Superior temporal gyrus (tissue), 1 donor: ENCODE results near the gene DYNC1I1.
"Not testable (repeated sequence)": the region's sequence is repeated elsewhere in the genome, so short reads cannot be mapped to it uniquely, and the experiment has no call there.

Source experiments
- DNase-seq: peaks from one replicate; pipeline ENCODE4 v3.0.0-alpha.2; 2016; ENCODE audit errors: extremely low spot score

DYNC1I1 gene

GRCh38 chr7:95906851-95907250 is 134.5 kb downstream of the DYNC1I1 start:
- DNase-seq: no peak

DNA sequence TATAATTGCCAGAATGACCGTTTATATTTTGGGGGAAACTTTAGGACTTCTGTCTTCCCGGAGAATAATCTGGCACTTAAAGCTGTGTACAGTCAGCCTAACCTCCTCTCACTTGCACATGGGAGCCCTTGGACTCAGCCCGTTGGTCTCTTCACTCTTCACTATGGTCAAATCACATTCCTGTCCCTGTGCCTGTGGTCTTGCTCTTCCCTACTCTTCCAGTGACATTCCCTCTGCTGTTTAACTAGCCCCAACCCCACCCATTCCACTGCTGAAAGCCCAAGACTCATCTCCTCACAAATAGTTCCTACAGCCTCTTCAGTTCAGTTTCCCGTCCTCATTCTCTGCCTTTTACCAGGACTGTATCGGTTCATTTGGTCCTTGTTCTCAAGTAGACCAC is 135.0 kb downstream of the DYNC1I1 start:
- no peak for DNase-seq

DNA sequence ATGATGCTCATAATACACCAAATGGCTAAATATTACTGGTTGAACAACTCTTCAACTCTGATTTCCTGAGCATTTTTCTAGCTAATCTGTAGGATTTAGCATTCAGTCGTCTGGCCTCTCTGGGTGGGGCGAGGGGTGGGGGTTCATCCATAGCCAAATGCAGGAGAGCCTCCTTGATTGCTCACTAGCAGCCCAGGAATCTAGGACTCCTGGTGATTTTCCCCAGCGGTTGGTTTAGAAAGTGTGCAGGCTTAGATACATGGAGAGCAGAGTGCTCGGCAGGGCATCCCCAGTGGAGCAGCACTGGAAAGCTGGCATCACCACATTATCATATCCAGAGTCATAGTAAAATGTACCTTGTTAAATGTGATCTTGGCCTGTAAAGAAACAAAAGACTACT is 136.1 kb downstream of the DYNC1I1 start:
- no peak for DNase-seq

- no peak for DNase-seq
Observed at GRCh38 chr7:95910341-95910740, 138.0 kb downstream of the DYNC1I1 start.

GRCh38 chr7:95915731-95916130 is 143.4 kb downstream of the DYNC1I1 start:
- DNase-seq: no peak

- peak; percentile 98 for DNase-seq
Observed at GRCh38 chr7:95916573-95917297, 144.4 kb downstream of the DYNC1I1 start.

DNA sequence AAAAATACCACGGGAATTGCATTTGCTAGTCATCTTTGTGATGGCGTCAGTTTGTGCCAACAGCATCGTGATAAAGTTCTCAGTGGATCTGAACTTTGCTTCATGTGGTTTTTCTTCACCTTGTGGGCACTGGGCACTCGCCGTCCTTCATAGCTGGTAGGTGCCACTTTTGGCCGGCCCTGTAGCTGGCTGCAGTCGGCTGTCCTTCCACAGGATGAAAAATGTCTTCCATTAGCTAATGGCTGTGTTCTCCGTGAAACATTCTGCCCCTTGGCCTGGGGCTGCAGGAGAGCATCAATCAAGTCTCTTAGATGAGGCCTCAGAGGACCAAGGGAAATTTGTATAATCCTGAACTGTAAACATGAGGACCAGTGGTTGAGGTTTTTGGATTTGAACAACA is 145.3 kb downstream of the DYNC1I1 start:
- no peak for DNase-seq

- no peak for DNase-seq
Observed at GRCh38 chr7:95919556-95919955, 147.2 kb downstream of the DYNC1I1 start.

DNA sequence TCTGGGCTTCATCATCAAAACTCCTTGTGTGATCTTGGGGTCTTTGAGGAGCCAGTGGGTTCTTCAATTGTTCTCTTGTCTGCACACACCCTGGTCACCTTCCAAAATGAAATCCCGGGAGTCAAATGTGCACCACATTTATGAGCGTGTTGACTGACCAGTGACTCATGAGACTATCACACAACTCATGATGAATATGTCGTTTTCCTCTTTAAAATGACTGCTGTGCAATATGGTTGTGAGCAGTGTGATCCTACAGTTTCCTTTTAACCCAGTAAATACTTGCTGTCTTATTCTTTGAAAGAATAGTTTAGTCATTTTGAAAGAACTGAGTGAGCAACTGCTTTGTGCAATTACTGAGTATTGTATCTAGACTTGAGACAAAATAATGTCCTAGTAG is 149.2 kb downstream of the DYNC1I1 start:
- DNase-seq: no peak

GRCh38 chr7:95922191-95922590 is 149.8 kb downstream of the DYNC1I1 start:
- no peak for DNase-seq

DNA sequence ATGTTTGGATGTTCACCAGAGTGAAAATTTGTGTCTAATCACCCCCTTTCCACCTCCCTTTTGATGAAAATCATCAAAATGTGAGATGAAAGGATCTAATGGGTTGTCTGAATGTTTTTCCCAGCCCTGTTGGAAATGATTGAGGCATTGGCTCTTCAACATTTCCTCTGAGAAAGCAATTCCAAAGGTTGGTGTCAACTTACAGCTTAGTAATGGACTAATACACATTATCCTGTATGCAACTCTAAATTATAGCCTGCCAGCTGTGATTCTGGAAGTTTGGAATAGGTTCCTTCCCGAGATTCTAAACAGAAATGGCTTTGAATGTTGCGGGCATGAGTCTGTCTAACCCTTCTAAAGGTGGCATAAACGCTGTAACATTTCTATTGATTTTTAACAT is 152.9 kb downstream of the DYNC1I1 start:
- DNase-seq: no peak

DNA sequence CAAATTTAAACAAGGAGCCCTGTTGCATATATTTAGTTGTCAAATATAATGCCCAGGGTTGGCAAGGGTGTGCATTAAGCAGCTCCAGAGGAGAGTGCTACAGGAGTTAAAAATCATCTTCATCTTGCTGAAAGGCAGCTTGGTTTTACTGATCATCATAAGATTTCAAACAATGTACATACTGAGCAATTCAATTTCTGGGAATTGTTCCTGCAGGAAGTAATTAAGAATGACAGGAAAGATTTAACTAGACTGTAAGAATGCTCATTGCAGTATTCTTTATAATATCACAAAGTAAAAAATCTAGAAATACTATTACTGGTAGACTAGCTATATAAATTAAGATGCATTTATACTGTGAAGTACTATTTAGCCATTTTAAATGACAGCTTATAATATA is 153.6 kb downstream of the DYNC1I1 start:
- DNase-seq: no peak

DNA sequence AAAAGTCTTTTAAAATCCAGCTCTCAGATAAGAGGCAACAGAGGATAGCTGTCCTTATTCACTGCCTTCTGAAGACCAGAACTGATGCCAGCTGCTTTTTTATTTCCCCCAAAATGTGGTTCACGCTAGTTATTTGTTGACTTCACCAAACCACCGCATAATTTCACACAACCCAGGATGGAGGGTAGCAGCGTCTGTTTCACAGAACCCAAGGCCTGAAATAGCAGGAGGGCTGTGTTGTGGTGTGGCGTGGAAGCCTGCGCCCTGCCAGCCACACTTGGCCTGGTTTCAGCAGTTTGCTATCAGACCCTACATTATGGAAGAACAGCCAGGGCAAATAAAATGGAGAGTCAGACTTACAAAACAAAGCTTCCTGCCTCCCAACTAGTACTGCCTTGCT is 155.4 kb downstream of the DYNC1I1 start:
- no peak for DNase-seq

GRCh38 chr7:95929710-95930280 is 157.4 kb downstream of the DYNC1I1 start:
- no peak for DNase-seq

DNA sequence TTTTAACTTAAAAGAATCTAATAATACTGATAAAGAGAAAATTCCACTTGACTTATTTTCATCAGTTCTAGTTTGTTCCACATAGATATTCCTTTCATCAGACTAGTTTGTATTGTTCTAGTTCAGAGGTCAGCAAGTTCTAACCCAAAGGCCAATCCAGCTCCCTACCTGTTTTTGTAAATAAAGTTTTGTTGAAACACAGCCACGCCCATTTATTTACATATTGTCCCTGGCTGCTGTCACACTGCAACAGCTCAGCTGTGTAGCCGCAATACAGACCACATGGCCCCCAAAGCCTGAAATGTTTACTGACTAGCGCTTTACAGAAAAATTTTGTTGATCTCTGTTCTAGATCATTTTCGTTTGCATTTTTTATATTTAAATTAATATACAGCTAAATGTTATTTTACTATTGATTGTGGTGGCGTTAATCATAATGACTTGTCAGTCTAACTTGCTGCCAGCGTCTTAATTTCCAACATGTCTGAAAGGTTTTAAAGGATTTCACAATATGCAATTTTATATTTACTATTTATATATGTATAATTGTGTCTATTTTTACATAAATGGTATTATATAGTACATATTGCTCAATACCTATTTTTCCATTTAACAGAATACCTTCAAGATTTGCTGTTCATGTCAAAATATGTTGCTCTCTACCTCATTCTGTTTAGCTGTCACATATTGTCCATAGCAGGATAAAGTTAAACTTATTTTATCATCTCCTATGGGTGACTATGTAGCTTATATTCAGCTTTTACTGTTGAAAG is 159.3 kb downstream of the DYNC1I1 start:
- DNase-seq: no peak

GRCh38 chr7:95933618-95934017 is 161.3 kb downstream of the DYNC1I1 start:
- no peak for DNase-seq

DNA sequence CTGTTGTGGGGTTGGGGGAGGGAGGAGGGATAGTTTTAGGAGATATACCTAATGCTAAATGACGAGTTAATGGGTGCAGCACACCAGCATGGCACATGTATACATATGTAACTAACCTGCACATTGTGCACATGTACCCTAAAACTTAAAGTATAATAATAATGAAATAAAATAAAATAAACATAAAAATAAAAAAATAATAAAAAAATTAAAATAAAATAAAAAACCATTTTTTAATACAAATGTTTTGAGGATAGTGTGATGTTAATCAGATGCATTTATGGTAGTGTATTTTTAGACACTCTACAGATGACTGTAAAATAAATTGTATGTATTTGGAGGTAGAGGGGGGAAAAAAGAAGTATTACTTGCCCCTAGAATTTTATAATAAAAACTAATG is 172.5 kb downstream of the DYNC1I1 start:
- DNase-seq: not testable (repeated sequence)

GRCh38 chr7:95950698-95951097 is 178.3 kb downstream of the DYNC1I1 start:
- no peak for DNase-seq

- peak; percentile 64 for DNase-seq
Observed at GRCh38 chr7:95951531-95951930, 179.2 kb downstream of the DYNC1I1 start.

- no peak for DNase-seq
Observed at GRCh38 chr7:95951997-95952795, 179.8 kb downstream of the DYNC1I1 start.

GRCh38 chr7:95952851-95953250 is 180.5 kb downstream of the DYNC1I1 start:
- DNase-seq: no peak

GRCh38 chr7:95955748-95956147 is 183.4 kb downstream of the DYNC1I1 start:
- no peak for DNase-seq
